GM12878 (cell line): Measurements from ENCODE around the gene IER3. TPM values are rescaled to one million over a fixed set of nuclear protein-coding genes. Genes with fewer than 3 reads are reported as not detected.
A peak's percentile ranks its signal among the peaks of the same experiment; 100 is the strongest.

Source experiments
- ATF7 ChIP-seq: fragments of 450-650 bp; IDR thresholded peaks from 2 replicates; pipeline ENCODE4 v1.6.1; 2016; ENCODE audit warnings: low read depth, mild to moderate bottlenecking
- BHLHE40 ChIP-seq, 2 experiments: fragments of 450-650 bp in 1 of 2; IDR thresholded peaks; 2 replicates each; pipeline ENCODE4 v1.6.1; 2011 to 2017; ENCODE audit warnings: low read depth in 2 of 2, borderline replicate concordance in 1 of 2, improper control_type of control experiment in 1 of 2, low read length in 1 of 2, mild to moderate bottlenecking in 1 of 2
- CHD4 ChIP-seq: fragments of 200-600 bp; sonication (generic); IDR thresholded peaks from 2 replicates; pipeline ENCODE4 v1.6.1; 2016; ENCODE audit warnings: mild to moderate bottlenecking
- EGR1 ChIP-seq, 2 experiments: IDR thresholded peaks; 1 replicate in 1 of 2; 2 replicates in 1 of 2; pipeline ENCODE4 v1.6.1; 2011 to 2012; ENCODE audit warnings: low read depth in 2 of 2, low read length in 2 of 2, borderline replicate concordance in 1 of 2, mild to moderate bottlenecking in 1 of 2, moderate library complexity in 1 of 2
- HDAC2 ChIP-seq: fragments of 200-600 bp; sonication (generic); IDR thresholded peaks from 2 replicates; pipeline ENCODE4 v1.6.1; 2017
- IKZF2 ChIP-seq, 2 experiments: fragments of 450-650 bp; IDR thresholded peaks; 2 replicates each; pipeline ENCODE4 v1.6.1; 2017; ENCODE audit warnings: mild to moderate bottlenecking in 2 of 2, moderate library complexity in 2 of 2
- KAT2A ChIP-seq: conservative IDR thresholded peaks from 2 replicates; pipeline ENCODE4 v1.6.1; 2011; ENCODE audit warnings: low read depth, low read length; ENCODE audit not compliant: control insufficient read depth
- NFXL1 ChIP-seq: fragments of 450-650 bp; IDR thresholded peaks from 2 replicates; pipeline ENCODE4 v1.6.1; 2017; ENCODE audit warnings: antibody characterized with exemption, mild to moderate bottlenecking, borderline replicate concordance
- POU2F2 ChIP-seq: IDR thresholded peaks from 3 replicates; pipeline ENCODE4 v1.6.1; 2011; ENCODE audit warnings: low read depth, mild to moderate bottlenecking, low read length, borderline replicate concordance
- RB1 ChIP-seq: fragments of 450-650 bp; formaldehyde crosslinking; IDR thresholded peaks from 2 replicates; pipeline ENCODE4 v1.6.1; 2017; ENCODE audit warnings: mild to moderate bottlenecking, borderline replicate concordance
- TCF3 ChIP-seq: IDR thresholded peaks from 2 replicates; pipeline ENCODE4 v1.6.1; 2012; ENCODE audit warnings: low read depth, mild to moderate bottlenecking, low read length, borderline replicate concordance; ENCODE audit not compliant: insufficient read depth
- YY1 ChIP-seq: IDR thresholded peaks from 2 replicates; pipeline ENCODE4 v1.6.1; 2011; ENCODE audit warnings: low read depth, mild to moderate bottlenecking, low read length
- ZBED1 ChIP-seq: IDR thresholded peaks from 2 replicates; pipeline ENCODE4 v1.6.1; 2016; ENCODE audit warnings: borderline replicate concordance
- ZNF207 ChIP-seq: fragments of 450-650 bp; IDR thresholded peaks from 2 replicates; pipeline ENCODE4 v1.6.1; 2014; ENCODE audit warnings: antibody characterized with exemption, mild to moderate bottlenecking, borderline replicate concordance
- polyA plus RNA-seq, 11 experiments: library from polyadenylated mRNA; depleted of rRNA in 4 of 11; unstranded in 6 of 11; stranded (reverse) in 5 of 11; fragments of >200 nt; fragmentation: Nextera tagmentation in 4 of 11; fragmentation: Illumina TruSeq in 1 of 11; extraction: Ambion mirVana in 4 of 11; extraction: Trizol in 1 of 11; gene quantifications; 1 replicate in 1 of 11; 2 replicates in 10 of 11; pipeline versions ENCODE4 v1.2.1 to v1.2.3, GENCODE V29; 2011 to 2016; ENCODE audit warnings: inconsistent platforms in 2 of 11, missing spikeins in 2 of 11, low read depth in 1 of 11
- total RNA-seq, 4 experiments: library from RNA; depleted of rRNA in 3 of 4; stranded (reverse); fragments of >200 nt in 3 of 4; fragmentation: Illumina TruSeq in 1 of 4; extraction: Trizol in 1 of 4; gene quantifications; 2 replicates each; pipeline versions ENCODE4 v1.2.1 to v1.2.3, GENCODE V29; 2013 to 2021
- TF ChIP-seq, protein P1 (sequence below): fragments of 450-650 bp; IDR thresholded peaks from 2 replicates; pipeline ENCODE4 v1.6.1; 2017; ENCODE audit warnings: antibody characterized with exemption, mild to moderate bottlenecking, moderate library complexity
- TF ChIP-seq, protein P2 (sequence below): fragments of 450-650 bp; IDR thresholded peaks from 2 replicates; pipeline ENCODE4 v1.6.1; 2017; ENCODE audit warnings: mild to moderate bottlenecking
- TF ChIP-seq, protein P3 (sequence below): IDR thresholded peaks from 2 replicates; pipeline ENCODE4 v1.6.1; 2012; ENCODE audit warnings: low read length, inconsistent platforms

Gene IER3
- total and polyA plus RNA-seq, 10 of the 15 experiments (the other 5 are each of a cell fraction or from before 2014, with no cell fraction given) = 1.9 to 100 (median 32.3) TPM

DNA sequence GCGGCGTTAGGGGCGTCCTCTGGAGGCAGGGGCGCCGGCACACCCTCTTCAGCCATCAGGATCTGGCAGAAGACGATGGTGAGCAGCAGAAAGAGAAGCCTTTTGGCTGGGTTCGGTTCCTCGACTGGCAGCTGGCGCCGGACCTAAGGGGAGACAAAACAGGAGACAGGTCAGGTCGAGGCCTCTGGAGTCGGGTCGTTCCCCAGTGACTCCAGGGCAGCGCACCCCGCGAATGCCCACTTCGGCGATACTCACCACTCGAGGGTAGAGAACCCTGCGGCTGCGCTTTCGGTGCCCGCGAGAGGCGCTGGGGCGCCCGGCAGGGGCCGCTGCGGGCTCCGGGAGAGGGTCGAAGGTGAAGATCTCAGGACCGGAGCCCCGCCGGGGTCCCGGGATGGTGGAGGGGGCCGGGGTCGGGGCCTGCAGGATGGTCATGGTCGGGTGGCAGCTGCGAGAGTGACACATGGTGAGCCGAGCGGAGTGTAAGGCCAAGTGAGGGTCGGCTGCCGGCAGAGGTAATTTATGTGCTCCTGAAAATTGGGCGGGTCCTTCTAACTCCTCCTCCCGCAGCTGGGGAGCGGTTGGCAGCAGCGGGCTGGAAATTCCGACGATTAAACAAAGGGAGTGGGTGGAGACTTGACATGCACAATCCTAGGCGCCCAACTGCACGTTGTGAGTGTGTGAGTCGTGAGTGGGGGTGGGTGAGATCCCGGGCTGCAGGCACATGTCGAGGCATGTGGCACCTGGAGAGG lies at the start of gene IER3 (continued):
- no peak for TF ChIP-seq KAT2A
- peak; percentile 88 for TF ChIP-seq POU2F2
- peak; percentile 76; the same call in 1 of the 2 replicates for TF ChIP-seq ZBED1
- TF ChIP-seq, protein P1, sequence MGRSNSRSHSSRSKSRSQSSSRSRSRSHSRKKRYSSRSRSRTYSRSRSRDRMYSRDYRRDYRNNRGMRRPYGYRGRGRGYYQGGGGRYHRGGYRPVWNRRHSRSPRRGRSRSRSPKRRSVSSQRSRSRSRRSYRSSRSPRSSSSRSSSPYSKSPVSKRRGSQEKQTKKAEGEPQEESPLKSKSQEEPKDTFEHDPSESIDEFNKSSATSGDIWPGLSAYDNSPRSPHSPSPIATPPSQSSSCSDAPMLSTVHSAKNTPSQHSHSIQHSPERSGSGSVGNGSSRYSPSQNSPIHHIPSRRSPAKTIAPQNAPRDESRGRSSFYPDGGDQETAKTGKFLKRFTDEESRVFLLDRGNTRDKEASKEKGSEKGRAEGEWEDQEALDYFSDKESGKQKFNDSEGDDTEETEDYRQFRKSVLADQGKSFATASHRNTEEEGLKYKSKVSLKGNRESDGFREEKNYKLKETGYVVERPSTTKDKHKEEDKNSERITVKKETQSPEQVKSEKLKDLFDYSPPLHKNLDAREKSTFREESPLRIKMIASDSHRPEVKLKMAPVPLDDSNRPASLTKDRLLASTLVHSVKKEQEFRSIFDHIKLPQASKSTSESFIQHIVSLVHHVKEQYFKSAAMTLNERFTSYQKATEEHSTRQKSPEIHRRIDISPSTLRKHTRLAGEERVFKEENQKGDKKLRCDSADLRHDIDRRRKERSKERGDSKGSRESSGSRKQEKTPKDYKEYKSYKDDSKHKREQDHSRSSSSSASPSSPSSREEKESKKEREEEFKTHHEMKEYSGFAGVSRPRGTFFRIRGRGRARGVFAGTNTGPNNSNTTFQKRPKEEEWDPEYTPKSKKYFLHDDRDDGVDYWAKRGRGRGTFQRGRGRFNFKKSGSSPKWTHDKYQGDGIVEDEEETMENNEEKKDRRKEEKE = no peak
- TF ChIP-seq YY1 = peak; percentile 18; the same call in 1 of the 2 replicates
- TF ChIP-seq TCF3 = peak; percentile 43; the same call in 1 of the 2 replicates
- peak; percentile 34 to 67; a peak in 3 of 4 replicates for TF ChIP-seq BHLHE40 (IDR thresholded peaks at IDR 0.05; ENCODE audit: borderline replicate concordance in 1 of 2, low read depth in 2 of 2, low read length in 1 of 2)
- TF ChIP-seq, protein P2, sequence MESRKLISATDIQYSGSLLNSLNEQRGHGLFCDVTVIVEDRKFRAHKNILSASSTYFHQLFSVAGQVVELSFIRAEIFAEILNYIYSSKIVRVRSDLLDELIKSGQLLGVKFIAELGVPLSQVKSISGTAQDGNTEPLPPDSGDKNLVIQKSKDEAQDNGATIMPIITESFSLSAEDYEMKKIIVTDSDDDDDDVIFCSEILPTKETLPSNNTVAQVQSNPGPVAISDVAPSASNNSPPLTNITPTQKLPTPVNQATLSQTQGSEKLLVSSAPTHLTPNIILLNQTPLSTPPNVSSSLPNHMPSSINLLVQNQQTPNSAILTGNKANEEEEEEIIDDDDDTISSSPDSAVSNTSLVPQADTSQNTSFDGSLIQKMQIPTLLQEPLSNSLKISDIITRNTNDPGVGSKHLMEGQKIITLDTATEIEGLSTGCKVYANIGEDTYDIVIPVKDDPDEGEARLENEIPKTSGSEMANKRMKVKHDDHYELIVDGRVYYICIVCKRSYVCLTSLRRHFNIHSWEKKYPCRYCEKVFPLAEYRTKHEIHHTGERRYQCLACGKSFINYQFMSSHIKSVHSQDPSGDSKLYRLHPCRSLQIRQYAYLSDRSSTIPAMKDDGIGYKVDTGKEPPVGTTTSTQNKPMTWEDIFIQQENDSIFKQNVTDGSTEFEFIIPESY = no peak
- peak; percentile 68; the same call in 1 of the 2 replicates for TF ChIP-seq RB1
- no peak; a peak in 1 of 3 replicates for TF ChIP-seq EGR1 (IDR thresholded peaks at IDR 0.05; ENCODE audit: borderline replicate concordance in 1 of 2, low read depth in 2 of 2, low read length in 2 of 2)
- no peak for TF ChIP-seq NFXL1
- peak; percentile 64; the same call in 1 of the 2 replicates for TF ChIP-seq ZNF207
- no peak for TF ChIP-seq CHD4
- TF ChIP-seq, protein P3, sequence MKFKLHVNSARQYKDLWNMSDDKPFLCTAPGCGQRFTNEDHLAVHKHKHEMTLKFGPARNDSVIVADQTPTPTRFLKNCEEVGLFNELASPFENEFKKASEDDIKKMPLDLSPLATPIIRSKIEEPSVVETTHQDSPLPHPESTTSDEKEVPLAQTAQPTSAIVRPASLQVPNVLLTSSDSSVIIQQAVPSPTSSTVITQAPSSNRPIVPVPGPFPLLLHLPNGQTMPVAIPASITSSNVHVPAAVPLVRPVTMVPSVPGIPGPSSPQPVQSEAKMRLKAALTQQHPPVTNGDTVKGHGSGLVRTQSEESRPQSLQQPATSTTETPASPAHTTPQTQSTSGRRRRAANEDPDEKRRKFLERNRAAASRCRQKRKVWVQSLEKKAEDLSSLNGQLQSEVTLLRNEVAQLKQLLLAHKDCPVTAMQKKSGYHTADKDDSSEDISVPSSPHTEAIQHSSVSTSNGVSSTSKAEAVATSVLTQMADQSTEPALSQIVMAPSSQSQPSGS = no peak
- no peak for TF ChIP-seq HDAC2
- no peak for TF ChIP-seq ATF7
- TF ChIP-seq IKZF2 (IDR thresholded peaks at IDR 0.05) = peak; percentile 33 to 35; a peak in 2 of 4 replicates
